ENCODE data around the gene TNK2. TPM values are rescaled to one million over a fixed set of nuclear protein-coding genes. Genes with fewer than 3 reads are reported as not detected.
A peak's percentile ranks its signal among the peaks of the same experiment; 100 is the strongest.

The TNK2 gene
- total RNA-seq, 1 donor from 2014 or later: 39.1 TPM

DNA sequence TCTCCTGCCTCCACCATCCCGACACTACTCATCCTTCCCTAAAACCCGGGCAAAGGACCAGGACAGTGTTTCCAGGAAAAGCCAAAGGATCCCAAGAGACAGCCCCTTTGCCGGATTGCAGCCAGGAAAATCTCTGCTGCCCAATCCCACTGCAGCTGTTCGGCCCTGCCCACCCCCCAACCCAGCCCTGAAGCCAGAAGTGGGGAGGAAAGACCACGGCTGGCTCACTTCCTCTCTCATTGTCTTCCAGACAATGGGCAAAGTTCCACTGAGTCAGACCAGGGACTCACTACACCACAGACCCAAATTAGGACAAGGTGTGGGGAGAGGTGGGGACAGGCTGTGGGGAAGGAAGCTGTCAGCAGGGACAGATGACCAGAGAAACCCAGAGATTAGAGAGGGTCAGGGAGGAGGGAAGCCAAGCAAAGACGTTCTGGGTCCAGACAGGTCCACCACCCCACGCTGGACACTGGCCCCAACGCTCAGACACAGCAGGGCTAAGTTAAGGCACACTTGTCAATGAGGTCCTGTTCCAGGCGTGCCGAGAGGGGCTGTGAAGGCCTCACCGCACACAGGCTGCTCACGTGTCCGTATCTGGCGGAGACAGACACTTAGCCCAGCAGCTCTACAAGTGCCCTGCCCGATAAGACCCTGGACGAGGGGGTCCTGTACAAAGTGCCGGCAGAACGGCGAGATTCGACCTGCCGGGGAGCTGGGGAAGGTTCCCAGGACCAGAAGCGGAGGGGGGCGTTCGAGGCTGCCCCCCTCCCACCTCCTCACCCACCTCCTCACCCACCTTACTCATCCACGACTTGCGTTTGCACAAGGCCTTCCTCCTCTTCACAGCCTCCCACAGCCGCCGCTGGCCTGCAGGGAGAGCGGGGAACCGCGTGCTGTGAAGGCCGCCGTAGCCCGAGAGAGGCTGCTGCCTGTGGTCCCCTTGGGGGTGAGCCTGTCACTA is 21.9 kb downstream of the TNK2 start:
- Histone ChIP-seq H2AFZ (ENCODE audit: low read depth, low read length) (peak overlapping the region; percentile 5), H3K27ac (ENCODE audit: low read depth, low read length) (no peak overlapping the region), H3K4me1 (ENCODE audit: insufficient read depth, low read length) (peaks cover 23% of the 10 kb centered on the region), H3K9ac (ENCODE audit: low read length) (peak overlapping the region; percentile 41), H3K27me3 (ENCODE audit: insufficient read depth, low read length) (no peaks in the 10 kb centered on the region), H3K4me3 (ENCODE audit: insufficient read depth, low read depth, low read length) (no peak overlapping the region), H3K4me2 (ENCODE audit: low read length) (peak overlapping the region; percentile 69), H3K36me3 (ENCODE audit: insufficient read depth, low read length) (peaks cover 2% of the 10 kb centered on the region), H4K20me1 (ENCODE audit: insufficient read depth, low read length) (peaks cover 2% of the 10 kb centered on the region), H3K79me2 (ENCODE audit: insufficient read depth, low read length) (peaks cover 42% of the 10 kb centered on the region), H3K9me3 (ENCODE audit: insufficient read depth, low read depth, low read length) (no peaks in the 10 kb centered on the region)
- Mint-ChIP-seq H3K9me3 (ENCODE audit: unreplicated experiment) (no peaks in the 10 kb centered on the region), H3K36me3 (ENCODE audit: low read depth, unreplicated experiment) (peaks cover 6% of the 10 kb centered on the region), H3K27ac (ENCODE audit: unreplicated experiment) (peak overlapping the region; percentile 58), H3K4me3 (ENCODE audit: unreplicated experiment) (peak overlapping the region; percentile 35), H3K27me3 (ENCODE audit: low read depth, unreplicated experiment) (no peaks in the 10 kb centered on the region), H3K4me1 (ENCODE audit: low read depth, unreplicated experiment) (peaks cover 24% of the 10 kb centered on the region)
- TF ChIP-seq, protein P1, sequence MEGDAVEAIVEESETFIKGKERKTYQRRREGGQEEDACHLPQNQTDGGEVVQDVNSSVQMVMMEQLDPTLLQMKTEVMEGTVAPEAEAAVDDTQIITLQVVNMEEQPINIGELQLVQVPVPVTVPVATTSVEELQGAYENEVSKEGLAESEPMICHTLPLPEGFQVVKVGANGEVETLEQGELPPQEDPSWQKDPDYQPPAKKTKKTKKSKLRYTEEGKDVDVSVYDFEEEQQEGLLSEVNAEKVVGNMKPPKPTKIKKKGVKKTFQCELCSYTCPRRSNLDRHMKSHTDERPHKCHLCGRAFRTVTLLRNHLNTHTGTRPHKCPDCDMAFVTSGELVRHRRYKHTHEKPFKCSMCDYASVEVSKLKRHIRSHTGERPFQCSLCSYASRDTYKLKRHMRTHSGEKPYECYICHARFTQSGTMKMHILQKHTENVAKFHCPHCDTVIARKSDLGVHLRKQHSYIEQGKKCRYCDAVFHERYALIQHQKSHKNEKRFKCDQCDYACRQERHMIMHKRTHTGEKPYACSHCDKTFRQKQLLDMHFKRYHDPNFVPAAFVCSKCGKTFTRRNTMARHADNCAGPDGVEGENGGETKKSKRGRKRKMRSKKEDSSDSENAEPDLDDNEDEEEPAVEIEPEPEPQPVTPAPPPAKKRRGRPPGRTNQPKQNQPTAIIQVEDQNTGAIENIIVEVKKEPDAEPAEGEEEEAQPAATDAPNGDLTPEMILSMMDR (IDR thresholded peaks at IDR 0.05; ENCODE audit: insufficient read depth, low read depth, low read length): no peak
- no peak for TF ChIP-seq EZH2 (IDR thresholded peaks at IDR 0.05; ENCODE audit: insufficient read depth, low read length)
- DNase-seq (ENCODE audit: low read depth) (peak; percentile 73), FAIRE-seq (no peak)

DNA sequence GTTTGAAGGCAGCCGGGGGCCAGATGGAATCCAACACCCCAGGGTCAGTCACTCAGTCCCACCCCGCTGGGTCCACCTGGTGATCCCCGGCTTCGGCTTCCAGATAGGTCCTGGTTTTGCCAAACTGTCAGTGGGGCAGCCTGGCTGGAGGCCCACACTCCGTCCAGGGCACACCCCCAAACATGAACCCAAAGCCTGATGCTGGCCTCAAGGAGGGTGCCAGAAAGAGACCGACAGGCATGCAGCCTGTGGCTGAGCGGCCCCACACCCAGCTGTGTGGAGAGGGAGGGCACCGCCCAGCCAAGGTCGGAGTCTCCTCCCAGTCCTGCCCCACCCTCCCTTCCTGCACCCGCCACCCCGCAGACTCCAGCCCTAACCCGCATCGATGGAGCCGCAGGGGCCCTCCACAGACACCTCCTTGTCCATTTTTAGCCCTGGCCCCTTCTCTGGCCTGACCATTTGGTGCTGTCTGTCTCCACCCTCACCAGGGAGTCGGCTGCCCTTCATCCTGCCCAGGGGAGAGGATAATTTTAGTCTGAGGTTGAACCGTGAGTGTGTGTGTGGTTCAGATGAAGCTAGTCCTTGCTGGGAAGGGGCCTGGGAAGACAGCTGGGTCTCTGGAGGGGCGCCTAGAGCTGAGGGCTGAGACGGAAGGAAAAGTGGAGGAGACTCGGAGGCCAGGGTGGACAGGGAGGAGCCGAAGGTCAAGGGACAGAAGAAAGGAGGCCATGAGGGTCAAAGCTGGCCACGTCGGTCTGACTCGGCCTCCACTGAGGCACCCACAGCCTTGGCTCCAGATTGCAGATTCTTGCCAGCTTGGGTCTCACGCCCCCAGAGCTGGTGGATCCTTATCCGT is 23.1 kb downstream of the TNK2 start:
- no peaks in the 10 kb centered on the region for H3K27me3 ChIP-seq (ENCODE audit: insufficient read depth, low read length)
- no peak overlapping the region for H3K4me3 ChIP-seq (ENCODE audit: insufficient read depth, low read depth, low read length)
- peaks cover 6% of the 10 kb centered on the region for H3K36me3 Mint-ChIP-seq (ENCODE audit: low read depth, unreplicated experiment)
- no peak overlapping the region for H3K4me3 Mint-ChIP-seq (ENCODE audit: unreplicated experiment)
- peak overlapping the region; percentile 38 for H3K27ac Mint-ChIP-seq (ENCODE audit: unreplicated experiment)
- no peaks in the 10 kb centered on the region for H3K27me3 Mint-ChIP-seq (ENCODE audit: low read depth, unreplicated experiment)
- peaks cover 2% of the 10 kb centered on the region for H3K36me3 ChIP-seq (ENCODE audit: insufficient read depth, low read length)
- H3K4me1 ChIP-seq (ENCODE audit: insufficient read depth, low read length): peaks cover 23% of the 10 kb centered on the region
- no peaks in the 10 kb centered on the region for H3K9me3 Mint-ChIP-seq (ENCODE audit: unreplicated experiment)
- H3K79me2 ChIP-seq (ENCODE audit: insufficient read depth, low read length): peaks cover 32% of the 10 kb centered on the region
- peak overlapping the region; percentile 42 for H3K27ac ChIP-seq (ENCODE audit: low read depth, low read length)
- TF ChIP-seq, protein P1 (IDR thresholded peaks at IDR 0.05; ENCODE audit: insufficient read depth, low read depth, low read length): no peak
- no peak for TF ChIP-seq EZH2 (IDR thresholded peaks at IDR 0.05; ENCODE audit: insufficient read depth, low read length)
- H3K9me3 ChIP-seq (ENCODE audit: insufficient read depth, low read depth, low read length): no peaks in the 10 kb centered on the region
- H3K4me1 Mint-ChIP-seq (ENCODE audit: low read depth, unreplicated experiment): peaks cover 23% of the 10 kb centered on the region
- no peak overlapping the region for H2AFZ ChIP-seq (ENCODE audit: low read depth, low read length)
- FAIRE-seq (no peak), DNase-seq (ENCODE audit: low read depth) (no peak)
- H3K9ac ChIP-seq (ENCODE audit: low read length): peak overlapping the region; percentile 41
- H3K4me2 ChIP-seq (ENCODE audit: low read length): peak overlapping the region; percentile 69
- H4K20me1 ChIP-seq (ENCODE audit: insufficient read depth, low read length): no peaks in the 10 kb centered on the region
